ENCODE data around the gene RANBP1. TPM values are rescaled to one million over a fixed set of nuclear protein-coding genes. Genes with fewer than 3 reads are reported as not detected.

The RANBP1 gene
- total and polyA plus RNA-seq, 9 of the 15 experiments (the other 6 are each of a cell fraction or from before 2014, with no cell fraction given) = 162 to 2,891 (median 1,289) TPM

GRCh38 chr22:20080776-20081654 lies 34.9 kb upstream of the RANBP1 start (continued):
- TF ChIP-seq ZNF143 (CRISPR knock-in tag; IDR thresholded peaks at IDR 0.05) (no peak), MBD1 (CRISPR knock-in tag; IDR thresholded peaks at IDR 0.05) (no peak), NELFE (IDR thresholded peaks at IDR 0.05; ENCODE audit: insufficient read depth, insufficient read length) (no peak), ZKSCAN3 (CRISPR knock-in tag; IDR thresholded peaks at IDR 0.05) (no peak), ZNF134 (CRISPR knock-in tag; conservative IDR thresholded peaks at IDR 0.05) (peak; percentile 26; the same call in 1 of the 2 replicates), XRCC4 (IDR thresholded peaks at IDR 0.05; ENCODE audit: extremely low read depth, insufficient read depth, insufficient read length) (no peak), FOS (IDR thresholded peaks at IDR 0.05; ENCODE audit: extremely low read depth, insufficient read length) (no peak), TAL1 (IDR thresholded peaks at IDR 0.05) (no peak), SMAD2 (IDR thresholded peaks at IDR 0.05; ENCODE audit: low read depth, low read length) (peak; percentile 44; the same call in 1 of the 2 replicates), ZNF518B (CRISPR knock-in tag; IDR thresholded peaks at IDR 0.05) (no peak), PBX2 (CRISPR knock-in tag; IDR thresholded peaks at IDR 0.05; ENCODE audit: low read depth) (no peak), PBX2 (tag; conservative IDR thresholded peaks at IDR 0.05; ENCODE audit: low read depth) (no peak), YY1 (IDR thresholded peaks at IDR 0.05; ENCODE audit: borderline replicate concordance in 1 of 3, control insufficient read depth in 1 of 3, extremely low read depth in 1 of 3, insufficient read depth in 3 of 3, insufficient read length in 1 of 3, insufficient replicate concordance in 2 of 3, low read depth in 1 of 3, low read length in 2 of 3) (peak in 1 of 3 experiments; percentile 62), JUND (IDR thresholded peaks at IDR 0.05; ENCODE audit: borderline replicate concordance, low read depth, low read length) (peak; percentile 95), JUND (tag; IDR thresholded peaks at IDR 0.05; ENCODE audit: borderline replicate concordance, low read depth, low read length) (no peak), GMEB1 (CRISPR knock-in tag; IDR thresholded peaks at IDR 0.05) (no peak)

Data from K562 (cell line).